Endothelial cell of umbilical vein (primary cell): Measurements from ENCODE around the gene TFAP2A. TPM values are rescaled to one million over a fixed set of nuclear protein-coding genes. Genes with fewer than 3 reads are reported as not detected.

Source experiments
- BruUV-seq: library from RNA; stranded (reverse); fragments of 400-500 nt; replicated peaks from 2 replicates; lab custom pipeline; 2021; lab: Mats Ljungman, UMichigan
- CTCF ChIA-PET: fragments of 300-600, 350-600 bp; sonication (Branson Sonifier 250); formaldehyde crosslinking; loops from one replicate; lab custom pipeline; 2021; ENCODE audit warnings: antibody characterized with exemption, inconsistent platforms; lab: Charles Lee
- POLR2A ChIA-PET: fragments of 300-600, 350-600 bp; sonication (Branson Sonifier 250); formaldehyde crosslinking; loops from one replicate; lab custom pipeline; 2021; ENCODE audit warnings: antibody characterized with exemption, inconsistent platforms; lab: Charles Lee
- DNase-seq: peaks from one replicate; pipeline ENCODE4 v3.0.0-alpha.2; 2011; ENCODE audit warnings: low read depth, low spot score
- FAIRE-seq: peaks from 2 replicates; lab custom pipeline; 2011; peaks lifted over from hg19 to GRCh38; lab: Jason Lieb, UNC
- H2AFZ ChIP-seq: 2 replicates; pipeline ENCODE4 v1.6.0; 2012; ENCODE audit warnings: low read depth, low read length, control low read depth, inconsistent platforms
- H3K27ac ChIP-seq: 2 replicates; pipeline ENCODE4 v1.5.1; 2011; ENCODE audit warnings: low read depth, mild to moderate bottlenecking, control low read depth, low read length, moderate library complexity; ENCODE audit not compliant: insufficient read depth
- H3K27me3 ChIP-seq, 2 experiments: 2 replicates each; pipeline versions ENCODE4 v1.6.0 to v1.6.1; 2011; ENCODE audit warnings: low read length in 2 of 2, mixed read lengths in 1 of 2; ENCODE audit not compliant: control insufficient read depth in 2 of 2, insufficient read depth in 2 of 2
- H3K36me3 ChIP-seq, 2 experiments: 2 replicates in 1 of 2; 3 replicates in 1 of 2; pipeline ENCODE4 v1.5.1; 2011; ENCODE audit warnings: low read length in 2 of 2, mild to moderate bottlenecking in 1 of 2, moderate library complexity in 1 of 2; ENCODE audit not compliant: control insufficient read depth in 2 of 2, insufficient read depth in 2 of 2; ENCODE audit errors: extremely low read depth in 1 of 2
- H3K4me1 ChIP-seq: 3 replicates; pipeline ENCODE4 v1.5.1; 2011; ENCODE audit warnings: mild to moderate bottlenecking, low read length; ENCODE audit not compliant: control insufficient read depth, insufficient read depth; ENCODE audit errors: extremely low read depth
- H3K4me2 ChIP-seq: 2 replicates; pipeline ENCODE4 v1.6.1; 2011; ENCODE audit warnings: low read length, control low read depth, mixed read lengths; ENCODE audit not compliant: insufficient read depth
- H3K4me3 ChIP-seq, 3 experiments: fragments of 200-600 bp in 1 of 3; sonication (generic), shearing (Covaris generic) in 1 of 3; replicated peaks in 1 of 3; 2 replicates each; pipeline ENCODE4 v1.5.1; 2011 to 2016; ENCODE audit warnings: control low read depth in 3 of 3, low read length in 3 of 3, mild to moderate bottlenecking in 2 of 3, inconsistent platforms in 1 of 3, low read depth in 1 of 3, moderate library complexity in 1 of 3; ENCODE audit not compliant: insufficient read depth in 1 of 3
- H3K79me2 ChIP-seq: 2 replicates; pipeline ENCODE4 v1.6.0; 2012; ENCODE audit warnings: low read length, inconsistent platforms; ENCODE audit not compliant: control insufficient read depth, insufficient read depth
- H3K9ac ChIP-seq: replicated peaks from 2 replicates; pipeline ENCODE3; 2011; ENCODE audit warnings: low read length, control low read depth; ENCODE audit not compliant: insufficient read depth; ENCODE audit errors: extremely low read depth
- H3K9me1 ChIP-seq: replicated peaks from 3 replicates; pipeline ENCODE4 v1.6.0; 2011; ENCODE audit warnings: mild to moderate bottlenecking, low read length; ENCODE audit not compliant: control insufficient read depth, insufficient read depth; ENCODE audit errors: extremely low read depth
- H3K9me3 ChIP-seq: replicated peaks from 2 replicates; pipeline ENCODE4 v1.5.1; 2012; ENCODE audit warnings: low read length, inconsistent platforms; ENCODE audit not compliant: control insufficient read depth, insufficient read depth
- H4K20me1 ChIP-seq: replicated peaks from 2 replicates; pipeline ENCODE3; 2011; ENCODE audit warnings: mild to moderate bottlenecking, low read length; ENCODE audit not compliant: control insufficient read depth, insufficient read depth; ENCODE audit errors: extremely low read depth
- EZH2 ChIP-seq: IDR thresholded peaks from 2 replicates; pipeline ENCODE4 v1.6.1; 2012; ENCODE audit warnings: borderline replicate concordance, low read depth, mild to moderate bottlenecking, moderate library complexity, low read length, inconsistent platforms; ENCODE audit not compliant: severe bottlenecking
- FOS ChIP-seq: IDR thresholded peaks from 2 replicates; pipeline ENCODE4 v1.6.1; 2011; ENCODE audit warnings: mild to moderate bottlenecking, low read length, moderate library complexity, borderline replicate concordance; ENCODE audit not compliant: insufficient read depth
- GATA2 ChIP-seq: IDR thresholded peaks from 2 replicates; pipeline ENCODE4 v1.7.0; 2011; ENCODE audit warnings: low read depth, mild to moderate bottlenecking, moderate library complexity, mixed read lengths, low read length; ENCODE audit not compliant: insufficient read length, insufficient read depth
- JUN ChIP-seq: IDR thresholded peaks from 2 replicates; pipeline ENCODE4 v1.6.1; 2011; ENCODE audit warnings: borderline replicate concordance, low read depth; ENCODE audit not compliant: insufficient read length, insufficient read depth
- MAX ChIP-seq: IDR thresholded peaks from 2 replicates; pipeline ENCODE4 v1.6.1; 2011; ENCODE audit not compliant: insufficient read depth, insufficient read length
- MYC ChIP-seq: IDR thresholded peaks from one replicate; pipeline ENCODE4 v1.6.1; 2011; ENCODE audit warnings: mild to moderate bottlenecking, low read depth, low read length
- POLR2A ChIP-seq: IDR thresholded peaks from 2 replicates; pipeline ENCODE4 v1.6.1; 2012; ENCODE audit warnings: low read depth, mild to moderate bottlenecking, control low read depth, low read length
- POLR2AphosphoS5 ChIP-seq: IDR thresholded peaks from 2 replicates; pipeline ENCODE4 v1.6.1; 2012; ENCODE audit warnings: low read depth, mild to moderate bottlenecking, control low read depth, low read length, moderate library complexity; ENCODE audit not compliant: insufficient read depth
- dilution Hi-C: fragments of 300-500 bp; cut with MboI; formaldehyde crosslinking; loops from one replicate; pipeline ENCODE4 v1.15.0; 2019; ENCODE audit warnings: low sequenced_read_pairs; ENCODE audit not compliant: extremely low pct_ligation_motif_present
- intact Hi-C: fragments of 100-400 bp; cut with micrococcal nuclease; formaldehyde crosslinking; loops from one replicate; pipeline ENCODE4 v1.10.0; 2022
- polyA plus RNA-seq, 4 experiments: library from polyadenylated mRNA; depleted of rRNA in 3 of 4; stranded (reverse) in 3 of 4; unstranded in 1 of 4; fragments of >200 nt; gene quantifications; 2 replicates each; pipeline versions ENCODE4 v1.2.1 to v1.2.3, GENCODE V29; 2011 to 2012; ENCODE audit warnings: missing spikeins in 1 of 4
- total RNA-seq: library from RNA; stranded (reverse); gene quantifications from 2 replicates; pipeline ENCODE4 v1.2.3, GENCODE V29; 2021
- TF ChIP-seq, protein P1 (sequence below), 2 donors: IDR thresholded peaks; 1 replicate in 1 of 2; 2 replicates in 1 of 2; pipeline ENCODE4 v1.5.1; 2011; ENCODE audit warnings: low read length in 2 of 2, mild to moderate bottlenecking in 2 of 2, moderate library complexity in 2 of 2, control low read depth in 1 of 2, inconsistent platforms in 1 of 2, low read depth in 1 of 2; ENCODE audit not compliant: insufficient read depth in 1 of 2; ENCODE audit errors: extremely low read depth in 1 of 2

TFAP2A gene
- total and polyA plus RNA-seq, 2 donors (not counting 3 experiments of a cell fraction or from before 2014, with no cell fraction given) = 0.06 TPM; not detected in 1

- DNase-seq (no peak), FAIRE-seq (no peak)
- TF ChIP-seq MYC (no peak), MAX (no peak), POLR2A (no peak), FOS (no peak), GATA2 (no peak), JUN (no peak), EZH2 (no peak), POLR2AphosphoS5 (no peak)
- TF ChIP-seq, protein P1, sequence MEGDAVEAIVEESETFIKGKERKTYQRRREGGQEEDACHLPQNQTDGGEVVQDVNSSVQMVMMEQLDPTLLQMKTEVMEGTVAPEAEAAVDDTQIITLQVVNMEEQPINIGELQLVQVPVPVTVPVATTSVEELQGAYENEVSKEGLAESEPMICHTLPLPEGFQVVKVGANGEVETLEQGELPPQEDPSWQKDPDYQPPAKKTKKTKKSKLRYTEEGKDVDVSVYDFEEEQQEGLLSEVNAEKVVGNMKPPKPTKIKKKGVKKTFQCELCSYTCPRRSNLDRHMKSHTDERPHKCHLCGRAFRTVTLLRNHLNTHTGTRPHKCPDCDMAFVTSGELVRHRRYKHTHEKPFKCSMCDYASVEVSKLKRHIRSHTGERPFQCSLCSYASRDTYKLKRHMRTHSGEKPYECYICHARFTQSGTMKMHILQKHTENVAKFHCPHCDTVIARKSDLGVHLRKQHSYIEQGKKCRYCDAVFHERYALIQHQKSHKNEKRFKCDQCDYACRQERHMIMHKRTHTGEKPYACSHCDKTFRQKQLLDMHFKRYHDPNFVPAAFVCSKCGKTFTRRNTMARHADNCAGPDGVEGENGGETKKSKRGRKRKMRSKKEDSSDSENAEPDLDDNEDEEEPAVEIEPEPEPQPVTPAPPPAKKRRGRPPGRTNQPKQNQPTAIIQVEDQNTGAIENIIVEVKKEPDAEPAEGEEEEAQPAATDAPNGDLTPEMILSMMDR (IDR thresholded peaks at IDR 0.05; ENCODE audit: extremely low read depth in 1 of 2, insufficient read depth in 1 of 2, low read depth in 1 of 2, low read length in 2 of 2) = no peak
- Histone ChIP-seq H3K4me3 (no peak overlapping the region), H3K9ac (no peak overlapping the region), H3K9me1 (no peaks in the 10 kb centered on the region), H3K27ac (no peak overlapping the region), H3K4me2 (no peak overlapping the region), H2AFZ (no peak overlapping the region), H4K20me1 (no peaks in the 10 kb centered on the region), H3K9me3 (no peaks in the 10 kb centered on the region), H3K27me3 (peaks cover 90 to 99% of the 10 kb centered on the region in 2 experiments), H3K4me1 (no peaks in the 10 kb centered on the region), H3K36me3 (no peaks in the 10 kb centered on the region), H3K79me2 (no peaks in the 10 kb centered on the region)
- intact Hi-C loops (no loop called here), dilution Hi-C loops (no loop called here)
- BruUV-seq = no TSS peak
- POLR2A ChIA-PET = no interaction called here
- CTCF ChIA-PET = no interaction called here
Observed at GRCh38 chr6:10386756-10387654, 27.9 kb downstream of the TFAP2A start.
